Psoas muscle (tissue), 8 donors: ENCODE results near the gene ADAMTS2. TPM values are rescaled to one million over a fixed set of nuclear protein-coding genes. Genes with fewer than 3 reads are reported as not detected.
A peak's percentile ranks its signal among the peaks of the same experiment; 100 is the strongest.

Experiments
- ATAC-seq, 4 donors: fragments of 200-7000 bp; cut with Tn5 transposase; one replicate each; pipeline ENCODE4 v1.9.1; 2020; ENCODE audit warnings: moderate library complexity in 3 of 4, mild to moderate bottlenecking in 2 of 4
- DNase-seq, 2 donors: peaks; one replicate each; pipeline ENCODE4 v3.0.0-alpha.2; 2020
- H3K27ac ChIP-seq: fragments of 200-600 bp; one replicate; pipeline ENCODE4 v1.8.0; 2022
- H3K27me3 ChIP-seq, 3 donors: fragments of 200-600 bp in 1 of 3; one replicate each; pipeline versions ENCODE4 v1.6.1 to v1.8.0; 2013 to 2022; ENCODE audit warnings: low read length in 2 of 3, mild to moderate bottlenecking in 2 of 3, moderate library complexity in 1 of 3; ENCODE audit not compliant: insufficient read depth in 3 of 3
- H3K36me3 ChIP-seq, 2 donors: fragments of 200-600 bp in 1 of 2; one replicate each; pipeline versions ENCODE4 v1.6.1 to v1.8.0; 2013 to 2022; ENCODE audit warnings: low read depth in 1 of 2, mild to moderate bottlenecking in 1 of 2, moderate library complexity in 1 of 2; ENCODE audit not compliant: insufficient read depth in 1 of 2
- H3K4me1 ChIP-seq: fragments of 200-600 bp; one replicate; pipeline ENCODE4 v1.8.0; 2022
- H3K4me3 ChIP-seq: fragments of 200-600 bp; one replicate; pipeline ENCODE4 v1.8.0; 2022; ENCODE audit warnings: mild to moderate bottlenecking
- H3K9me3 ChIP-seq: fragments of 200-600 bp; one replicate; pipeline ENCODE4 v1.8.0; 2022
- CTCF ChIP-seq: fragments of 200-600 bp; IDR thresholded peaks from one replicate; pipeline ENCODE4 v1.8.0; 2022; ENCODE audit warnings: antibody characterized with exemption
- WGBS, 3 donors: extraction: QIAGEN DNeasy Blood & Tissue Kit; methylation state at CpG; one replicate each; pipeline versions ENCODE4 v1.1.6 to v1.1.7; 2013; 5-methylcytosine and 5-hydroxymethylcytosine counted together
- intact Hi-C, 2 donors: fragments of 100-400 bp; cut with DNase I; formaldehyde crosslinking; loops; one replicate each; pipeline versions ENCODE4 v1.11.0 to v1.14.2; 2022
- polyA plus RNA-seq, 3 donors: library from polyadenylated mRNA; stranded (reverse); fragments of 200-250 nt; gene quantifications; one replicate each; pipeline ENCODE4 v1.2.3, GENCODE V29; 2013
- total RNA-seq, 4 donors: library from RNA; stranded (reverse); fragmentation: NEBNext Ultra II Directional in 2 of 4; extraction: Animal tissue kit (Norgen Biotek cat#: 25700) in 2 of 4; gene quantifications; one replicate each; pipeline versions ENCODE4 v1.2.1 to v1.2.4, GENCODE V29; 2021 to 2023
- donor health status: healthy with polysubstance abuse.
- donor health status: DM: no; HTN: no; CAD: no; lungs with moderate emphysema.
- donor health status: Bipolar disorder and iron deficiency.
- donor health status: healthy.
- donor health status: DM: yes; HTN: yes; CAD: no.
- donor health status: DM: no; HTN: no; CAD: no.
- donor health status: DM: no; HTN: no; CAD: no.
- donor health status: DM: yes; HTN: yes; CAD: no.

ADAMTS2 gene
- total and polyA plus RNA-seq, 7 donors, result 0.83 to 3.7 (median 2.0) TPM

GRCh38 chr5:179301796-179302195 is 43.5 kb downstream of the ADAMTS2 start:
- TF ChIP-seq CTCF, result no peak
- Histone ChIP-seq H3K4me1 (no peaks in the 10 kb centered on the region), H3K27ac (no peak overlapping the region), H3K36me3 (no peaks in the 10 kb centered on the region), H3K4me3 (no peak overlapping the region), H3K9me3 (peaks cover 10% of the 10 kb centered on the region), H3K27me3 (no peaks in the 10 kb centered on the region)
- DNase-seq (peak in 1 of 2 donors; percentile 12), ATAC-seq (no peak)
- WGBS, 3 donors, result 80 to 86% (median 80%) methylated on average over 17 of the region's 17 CpGs
- intact Hi-C loops, result no loop called here

- intact Hi-C loops, result no loop called here
- ATAC-seq (peak in 1 of 4 donors; percentile 5), DNase-seq (peak in 1 of 2 donors; percentile 8)
- no peak overlapping the region for H3K27ac ChIP-seq
- H3K4me3 ChIP-seq, result no peak overlapping the region
- H3K36me3 ChIP-seq, result no peaks in the 10 kb centered on the region
- no peaks in the 10 kb centered on the region for H3K27me3 ChIP-seq
- WGBS, 3 donors, result 89 to 91% (median 89%) methylated on average over 6 of the region's 6 CpGs
- TF ChIP-seq CTCF, result no peak
- no peaks in the 10 kb centered on the region for H3K4me1 ChIP-seq
- H3K9me3 ChIP-seq, result peaks cover 10% of the 10 kb centered on the region
Observed at GRCh38 chr5:179301376-179301775, 43.9 kb downstream of the ADAMTS2 start.

DNA sequence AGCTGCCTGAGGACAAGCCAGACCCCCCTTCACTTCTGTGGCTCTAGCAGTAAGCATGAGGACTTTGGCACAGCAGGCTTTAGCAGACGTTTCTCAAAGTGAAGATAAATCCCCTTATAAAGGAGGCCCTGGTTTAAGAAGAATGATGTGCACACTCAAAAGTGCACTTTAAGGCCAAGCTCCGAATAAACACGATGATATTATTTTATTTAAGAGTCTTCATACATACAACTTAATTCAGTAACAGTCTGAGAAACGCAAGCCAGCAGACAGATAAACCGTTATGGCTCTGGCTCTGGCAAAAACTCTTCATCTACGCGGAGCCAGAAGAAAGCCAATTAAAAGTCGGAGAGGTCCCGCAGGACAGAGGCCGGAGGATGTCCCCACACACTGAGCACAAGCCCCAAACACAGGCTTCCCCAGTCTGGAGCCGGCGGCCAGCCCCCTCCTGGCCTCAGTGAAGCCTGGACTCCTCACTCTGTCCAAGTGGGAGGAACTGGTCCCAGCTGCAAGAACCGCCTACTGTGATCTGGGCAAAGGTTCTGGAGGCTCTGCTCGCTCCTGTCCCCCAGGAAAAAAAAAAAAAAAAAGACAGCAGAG is 44.6 kb downstream of the ADAMTS2 start:
- Histone ChIP-seq H3K4me3 (no peak overlapping the region), H3K4me1 (no peaks in the 10 kb centered on the region), H3K27ac (no peak overlapping the region), H3K27me3 (no peaks in the 10 kb centered on the region), H3K9me3 (peaks cover 10% of the 10 kb centered on the region), H3K36me3 (no peaks in the 10 kb centered on the region)
- DNase-seq (peak; percentile 70 to 77), ATAC-seq (peak in 3 of 4 donors; percentile 55 to 72 (median 57))
- TF ChIP-seq CTCF, result no peak
- WGBS, 3 donors, result 34 to 44% (median 35%) methylated on average over 14 of the region's 14 CpGs
- intact Hi-C loops, result no loop called here

DNA sequence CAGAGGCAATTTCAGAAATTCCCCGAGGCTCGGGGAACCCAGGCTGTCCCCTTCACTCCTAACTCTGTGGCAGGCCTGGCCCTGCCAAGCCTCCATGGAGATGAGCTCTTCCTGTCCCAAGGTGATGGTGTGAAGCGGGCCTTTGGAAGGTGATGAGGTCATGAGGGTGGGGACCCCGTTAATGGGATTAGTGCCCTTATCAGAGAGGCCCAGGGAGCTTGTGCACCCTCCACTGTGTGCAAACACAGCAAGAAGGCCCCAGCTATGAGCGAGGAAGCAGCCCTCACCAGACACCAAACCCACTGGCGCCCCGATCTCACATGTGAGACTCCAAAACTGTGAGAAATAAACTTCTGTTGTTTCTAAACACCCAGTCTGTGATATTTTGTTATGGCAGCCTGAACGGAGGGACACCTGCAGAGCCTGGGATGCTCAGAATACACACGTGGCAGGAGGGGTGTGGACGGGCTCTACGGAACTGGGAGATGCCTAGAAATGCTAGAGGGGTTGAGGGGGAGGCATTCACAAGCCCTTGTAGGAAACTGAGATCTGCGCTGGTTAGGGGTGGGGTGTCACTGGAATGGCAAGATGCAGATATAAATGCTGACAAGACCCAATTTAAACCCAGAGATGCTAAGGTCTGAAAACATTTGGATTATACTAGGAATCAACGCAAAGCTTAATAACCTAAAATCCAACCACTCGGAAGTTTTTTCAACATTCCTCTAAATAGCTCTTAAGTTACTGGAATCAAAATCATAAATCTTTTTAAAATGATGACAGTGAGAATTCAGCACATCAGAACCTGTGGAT is 46.9 kb downstream of the ADAMTS2 start:
- DNase-seq, result peak in 1 of 2 donors; percentile 2
- Histone ChIP-seq H3K27ac (no peak overlapping the region), H3K27me3 (no peaks in the 10 kb centered on the region), H3K4me1 (no peaks in the 10 kb centered on the region), H3K9me3 (no peaks in the 10 kb centered on the region), H3K36me3 (no peaks in the 10 kb centered on the region), H3K4me3 (no peak overlapping the region)
- WGBS, 3 donors, result 94 to 96% (median 95%) methylated on average over 14 of the region's 14 CpGs
- no peak for TF ChIP-seq CTCF
- intact Hi-C loops, result no loop called here
- no peak for ATAC-seq
